Neural cell (in vitro differentiated cells): Measurements from ENCODE around the gene LRP8. TPM values are rescaled to one million over a fixed set of nuclear protein-coding genes. Genes with fewer than 3 reads are reported as not detected.
A peak's percentile ranks its signal among the peaks of the same experiment; 100 is the strongest.

Source experiments
- H2AFZ ChIP-seq: fragments of 200-600, 300-800 bp; sonication (generic), shearing (Covaris generic); 2 replicates; pipeline ENCODE4 v1.6.0; 2014; ENCODE audit warnings: low read depth, mild to moderate bottlenecking, antibody characterized with exemption, low read length, moderate library complexity
- H3F3A ChIP-seq: fragments of 200-600 bp; shearing (Covaris generic); 2 replicates; pipeline ENCODE4 v1.6.1; 2016; ENCODE audit warnings: mild to moderate bottlenecking, moderate library complexity, mixed read lengths, antibody characterized with exemption, low read length; ENCODE audit not compliant: insufficient read depth, poor library complexity, severe bottlenecking
- H3K27ac ChIP-seq: fragments of 200-600, 300-800 bp; sonication (generic), shearing (Covaris generic); 2 replicates; pipeline ENCODE4 v1.5.1; 2014; ENCODE audit warnings: mild to moderate bottlenecking, low read length, moderate library complexity
- H3K27me3 ChIP-seq: fragments of 300-800, 200-600 bp; sonication (generic), shearing (Covaris generic); 2 replicates; pipeline ENCODE4 v1.6.0; 2014; ENCODE audit warnings: mild to moderate bottlenecking, low read depth, low read length, moderate library complexity; ENCODE audit not compliant: insufficient read depth
- H3K36me3 ChIP-seq: fragments of 300-800, 200-600 bp; sonication (generic), shearing (Covaris generic); 2 replicates; pipeline ENCODE4 v1.5.1; 2014; ENCODE audit warnings: mild to moderate bottlenecking, antibody characterized with exemption, low read length, moderate library complexity; ENCODE audit not compliant: insufficient read depth
- H3K4me2 ChIP-seq: fragments of 300-800, 200-600 bp; sonication (generic), shearing (Covaris generic); 2 replicates; pipeline ENCODE4 v1.6.0; 2014; ENCODE audit warnings: mild to moderate bottlenecking, low read length
- H3K4me3 ChIP-seq: fragments of 300-800, 200-600 bp; sonication (generic), shearing (Covaris generic); 2 replicates; pipeline ENCODE4 v1.5.1; 2014; ENCODE audit warnings: mild to moderate bottlenecking, low read length, moderate library complexity
- H3K79me2 ChIP-seq: fragments of 200-600 bp; shearing (Covaris generic); replicated peaks from 2 replicates; pipeline ENCODE4 v1.6.0; 2014; ENCODE audit warnings: mild to moderate bottlenecking, low read length, moderate library complexity; ENCODE audit not compliant: insufficient read depth
- H3K9ac ChIP-seq: fragments of 300-800, 200-600 bp; sonication (generic), shearing (Covaris generic); 2 replicates; pipeline ENCODE4 v1.6.1; 2016; ENCODE audit warnings: mild to moderate bottlenecking, low read length, mixed read lengths
- H3K9me2 ChIP-seq: fragments of 200-600 bp; shearing (Covaris generic); 2 replicates; pipeline ENCODE4 v1.6.1; 2016; ENCODE audit warnings: mild to moderate bottlenecking, low read length, mixed read lengths; ENCODE audit not compliant: insufficient read depth
- H3K9me3 ChIP-seq: fragments of 200-600, 300-800 bp; sonication (generic), shearing (Covaris generic); 2 replicates; pipeline ENCODE4 v1.6.1; 2016; ENCODE audit warnings: mild to moderate bottlenecking, mixed run types, low read length, moderate library complexity, mixed read lengths
- H4K20me1 ChIP-seq: fragments of 200-600 bp; shearing (Covaris generic); 2 replicates; pipeline ENCODE4 v1.6.1; 2016; ENCODE audit warnings: mild to moderate bottlenecking, mixed run types; ENCODE audit not compliant: insufficient read depth
- EP300 ChIP-seq: fragments of 450-650 bp; conservative IDR thresholded peaks from 2 replicates; pipeline ENCODE4 v1.6.1; 2014; ENCODE audit warnings: antibody characterized with exemption, mild to moderate bottlenecking, moderate library complexity; ENCODE audit not compliant: poor library complexity, severe bottlenecking
- EZH2 ChIP-seq: fragments of 200-600, 300-800 bp; shearing (Covaris generic), sonication (generic); IDR thresholded peaks from 2 replicates; pipeline ENCODE4 v1.6.1; 2014; ENCODE audit warnings: antibody characterized with exemption, low read length, borderline replicate concordance, mild to moderate bottlenecking; ENCODE audit not compliant: insufficient read depth, poor library complexity, severe bottlenecking
- MXI1 ChIP-seq: fragments of 450-650 bp; conservative IDR thresholded peaks from 2 replicates; pipeline ENCODE4 v1.6.1; 2014; ENCODE audit warnings: antibody characterized with exemption, mild to moderate bottlenecking; ENCODE audit not compliant: poor library complexity, severe bottlenecking
- POLR2AphosphoS5 ChIP-seq: IDR thresholded peaks from 2 replicates; pipeline ENCODE4 v1.6.1; 2012
- RAD21 ChIP-seq: fragments of 450-650 bp; conservative IDR thresholded peaks from 2 replicates; pipeline ENCODE4 v1.6.1; 2014; ENCODE audit warnings: antibody characterized with exemption, mild to moderate bottlenecking, moderate library complexity
- REST ChIP-seq: IDR thresholded peaks from 2 replicates; pipeline ENCODE4 v1.6.1; 2012; ENCODE audit warnings: borderline replicate concordance
- SMC3 ChIP-seq: fragments of 450-650 bp; conservative IDR thresholded peaks from 2 replicates; pipeline ENCODE4 v1.6.1; 2014; ENCODE audit warnings: antibody characterized with exemption, mild to moderate bottlenecking, moderate library complexity; ENCODE audit not compliant: poor library complexity
- TAF1 ChIP-seq: IDR thresholded peaks from 2 replicates; pipeline ENCODE4 v1.6.1; 2012; ENCODE audit warnings: low read depth
- polyA plus RNA-seq: library from polyadenylated mRNA; depleted of rRNA; stranded (reverse); fragments of >200 nt; gene quantifications from 2 replicates; pipeline ENCODE4 v1.2.3, GENCODE V29; 2014

The LRP8 gene
- polyA plus RNA-seq, 1 donor from 2014 or later = 65.8 TPM

- Histone ChIP-seq H3K9me2 (no peaks in the 10 kb centered on the region), H3K27ac (no peak overlapping the region), H2AFZ (no peak overlapping the region), H3K4me3 (no peak overlapping the region), H3K36me3 (no peaks in the 10 kb centered on the region), H3F3A (no peaks in the 10 kb centered on the region), H3K9ac (no peak overlapping the region), H3K27me3 (no peaks in the 10 kb centered on the region), H3K4me2 (no peak overlapping the region), H3K79me2 (no peaks in the 10 kb centered on the region), H3K9me3 (no peaks in the 10 kb centered on the region), H4K20me1 (no peaks in the 10 kb centered on the region)
- TF ChIP-seq POLR2AphosphoS5 = no peak
- TF ChIP-seq EZH2 = no peak
- TF ChIP-seq SMC3 = no peak
These were observed 12.1 kb upstream of the LRP8 start for GRCh38 chr1:53339736-53340635.

- no peak overlapping the region for H3K9ac ChIP-seq
These were observed 10.6 kb upstream of the LRP8 start for GRCh38 chr1:53338423-53338822.

GRCh38 chr1:53337499-53337898, 9.6 kb upstream of the LRP8 start:
- Histone ChIP-seq H3K27me3 (no peaks in the 10 kb centered on the region), H3F3A (no peaks in the 10 kb centered on the region), H4K20me1 (no peaks in the 10 kb centered on the region), H3K36me3 (no peaks in the 10 kb centered on the region), H3K9ac (no peak overlapping the region), H2AFZ (no peak overlapping the region), H3K27ac (no peak overlapping the region), H3K9me3 (no peaks in the 10 kb centered on the region), H3K4me3 (no peak overlapping the region), H3K9me2 (no peaks in the 10 kb centered on the region), H3K79me2 (no peaks in the 10 kb centered on the region), H3K4me2 (no peak overlapping the region)
- TF ChIP-seq POLR2AphosphoS5 (no peak), TAF1 (no peak), REST (no peak), SMC3 (no peak), RAD21 (no peak), MXI1 (no peak)

More at GRCh38 chr1:53338423-53338822, 10.6 kb upstream of the LRP8 start:
- TF ChIP-seq POLR2AphosphoS5 (peak; percentile 59), REST (peak; percentile 98), RAD21 (no peak), EP300 (no peak)
- no peak overlapping the region for H3K4me2 ChIP-seq
- no peaks in the 10 kb centered on the region for H3K36me3 ChIP-seq
- H3K79me2 ChIP-seq = no peaks in the 10 kb centered on the region
- no peaks in the 10 kb centered on the region for H4K20me1 ChIP-seq
- H3K27me3 ChIP-seq = no peaks in the 10 kb centered on the region
- no peaks in the 10 kb centered on the region for H3K9me3 ChIP-seq
- peak overlapping the region; percentile 2 for H3K4me3 ChIP-seq
- no peaks in the 10 kb centered on the region for H3K9me2 ChIP-seq
- no peak overlapping the region for H2AFZ ChIP-seq
- H3K27ac ChIP-seq = peak overlapping the region; percentile 22
- no peaks in the 10 kb centered on the region for H3F3A ChIP-seq
